Karpas-422 (cell line): ENCODE results near the gene SPRY2. TPM values are rescaled to one million over a fixed set of nuclear protein-coding genes. Genes with fewer than 3 reads are reported as not detected.

Experiments used
- DNase-seq: peaks from one replicate; pipeline ENCODE4 v3.0.0-alpha.2; 2015
- H2AFZ ChIP-seq: fragments of 200-600 bp; sonication (generic); 2 replicates; pipeline ENCODE4 v1.6.1; 2014; ENCODE audit warnings: antibody characterized with exemption, low read length, mixed read lengths
- H3K27ac ChIP-seq: fragments of 200-600 bp; sonication (generic); 2 replicates; pipeline ENCODE4 v1.5.1; 2014; ENCODE audit warnings: mild to moderate bottlenecking, low read length, moderate library complexity
- H3K27me3 ChIP-seq: fragments of 200-600 bp; sonication (generic); 2 replicates; pipeline ENCODE4 v1.6.1; 2014; ENCODE audit warnings: low read length, mixed read lengths
- H3K36me3 ChIP-seq: fragments of 200-600 bp; sonication (generic); 2 replicates; pipeline ENCODE4 v1.6.1; 2014; ENCODE audit warnings: low read length, mixed read lengths; ENCODE audit not compliant: insufficient read depth
- H3K4me1 ChIP-seq: fragments of 200-600 bp; sonication (generic); 2 replicates; pipeline ENCODE4 v1.6.1; 2014; ENCODE audit warnings: mild to moderate bottlenecking, low read length, mixed read lengths
- H3K4me2 ChIP-seq: fragments of 200-600 bp; sonication (generic); 2 replicates; pipeline ENCODE4 v1.6.1; 2014; ENCODE audit warnings: low read length, low read depth, mild to moderate bottlenecking; ENCODE audit not compliant: poor library complexity, severe bottlenecking
- H3K4me3 ChIP-seq: fragments of 200-600 bp; sonication (generic); 2 replicates; pipeline ENCODE4 v1.5.1; 2014; ENCODE audit warnings: mild to moderate bottlenecking, antibody characterized with exemption, low read length, mixed read lengths
- H3K79me2 ChIP-seq: fragments of 200-600 bp; sonication (generic); 2 replicates; pipeline ENCODE4 v1.6.1; 2014; ENCODE audit warnings: mild to moderate bottlenecking, low read length, mixed read lengths
- H3K9ac ChIP-seq: fragments of 200-600 bp; sonication (generic); 2 replicates; pipeline ENCODE4 v1.6.0; 2014; ENCODE audit warnings: low read length
- H3K9me2 ChIP-seq: fragments of 200-600 bp; sonication (generic), shearing (Covaris generic); replicated peaks from 2 replicates; pipeline ENCODE4 v1.6.0; 2014; ENCODE audit warnings: mild to moderate bottlenecking, low read length, moderate library complexity; ENCODE audit not compliant: insufficient read depth
- H3K9me3 ChIP-seq: fragments of 300-700, 200-600 bp; sonication (generic); 2 replicates; pipeline ENCODE4 v1.6.1; 2014; ENCODE audit warnings: low read length, mixed read lengths
- H4K20me1 ChIP-seq: fragments of 200-600 bp; sonication (generic); 2 replicates; pipeline ENCODE4 v1.6.1; 2014; ENCODE audit warnings: mild to moderate bottlenecking, antibody characterized with exemption, low read length, low read depth; ENCODE audit not compliant: insufficient read depth
- total RNA-seq: library from RNA; depleted of rRNA; stranded (reverse); fragments of >200 nt; shearing (Covaris generic); gene quantifications from 2 replicates; pipeline ENCODE4 v1.2.3, GENCODE V29; 2014; ENCODE audit warnings: low replicate concordance

Gene SPRY2
- total RNA-seq, 1 experiment from 2014 or later = not detected

- Histone ChIP-seq H4K20me1 (no peaks in the 10 kb centered on the region), H3K27me3 (no peaks in the 10 kb centered on the region), H3K9ac (no peak overlapping the region), H2AFZ (no peak overlapping the region), H3K36me3 (no peaks in the 10 kb centered on the region), H3K27ac (no peak overlapping the region), H3K4me1 (no peaks in the 10 kb centered on the region), H3K9me2 (no peaks in the 10 kb centered on the region; the same call in 1 of the 2 replicates), H3K4me3 (no peak overlapping the region), H3K9me3 (peaks cover 3% of the 10 kb centered on the region; the same call in 1 of the 2 replicates), H3K4me2 (no peak overlapping the region), H3K79me2 (no peaks in the 10 kb centered on the region)
- no peak for DNase-seq
These were observed 35.2 kb downstream of the SPRY2 start for GRCh38 chr13:80305737-80306136.

- DNase-seq = no peak
- H3K27me3 ChIP-seq = no peaks in the 10 kb centered on the region
- no peaks in the 10 kb centered on the region for H3K36me3 ChIP-seq
These were observed 37.6 kb downstream of the SPRY2 start for GRCh38 chr13:80303225-80303811.

DNA sequence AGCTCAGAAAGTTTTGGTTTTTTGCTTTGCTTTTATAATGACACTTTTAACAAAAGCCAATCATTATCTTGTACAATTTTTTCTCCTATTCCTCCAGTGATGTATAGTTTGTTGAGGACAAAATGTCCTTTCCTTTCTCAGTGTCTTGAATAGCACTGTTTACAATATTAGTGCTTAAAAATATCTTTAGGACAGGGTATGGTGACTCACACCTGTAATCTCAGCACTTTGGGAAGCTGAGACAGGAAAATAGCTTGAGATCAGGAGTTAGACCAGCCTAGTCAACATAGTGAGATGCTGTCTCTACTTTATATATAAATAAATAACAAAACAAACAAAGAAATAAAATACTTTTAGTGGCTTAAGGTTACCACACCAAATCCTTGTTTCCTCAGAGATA lies 41.9 kb downstream of the SPRY2 start:
- Histone ChIP-seq H3K9ac (no peak overlapping the region), H4K20me1 (no peaks in the 10 kb centered on the region), H3K9me3 (peaks cover 9% of the 10 kb centered on the region), H3K27me3 (no peaks in the 10 kb centered on the region), H3K4me1 (no peaks in the 10 kb centered on the region), H3K4me3 (no peak overlapping the region), H3K27ac (no peak overlapping the region), H3K4me2 (no peak overlapping the region), H3K9me2 (no peaks in the 10 kb centered on the region), H3K79me2 (no peaks in the 10 kb centered on the region), H2AFZ (no peak overlapping the region), H3K36me3 (no peaks in the 10 kb centered on the region)
- no peak for DNase-seq

More at GRCh38 chr13:80303225-80303811, 37.6 kb downstream of the SPRY2 start:
- no peaks in the 10 kb centered on the region; the same call in 1 of the 2 replicates for H3K9me2 ChIP-seq
- no peaks in the 10 kb centered on the region for H3K79me2 ChIP-seq
- no peak overlapping the region for H3K9ac ChIP-seq
- H3K9me3 ChIP-seq = peaks cover 9% of the 10 kb centered on the region
- H2AFZ ChIP-seq = no peak overlapping the region
- H4K20me1 ChIP-seq = no peaks in the 10 kb centered on the region
- H3K27ac ChIP-seq = no peak overlapping the region
- no peak overlapping the region for H3K4me2 ChIP-seq
- H3K4me3 ChIP-seq = no peak overlapping the region
- H3K4me1 ChIP-seq = no peaks in the 10 kb centered on the region

- no peaks in the 10 kb centered on the region for H3K79me2 ChIP-seq
- DNase-seq = no peak
- H3K4me1 ChIP-seq = no peaks in the 10 kb centered on the region
- no peak overlapping the region for H2AFZ ChIP-seq
- H3K36me3 ChIP-seq = no peaks in the 10 kb centered on the region
- H3K4me3 ChIP-seq = no peak overlapping the region
- no peaks in the 10 kb centered on the region for H3K9me2 ChIP-seq
- no peak overlapping the region for H3K4me2 ChIP-seq
- no peak overlapping the region for H3K27ac ChIP-seq
- no peaks in the 10 kb centered on the region for H3K27me3 ChIP-seq
- peaks cover 9% of the 10 kb centered on the region for H3K9me3 ChIP-seq
- no peak overlapping the region for H3K9ac ChIP-seq
- no peaks in the 10 kb centered on the region for H4K20me1 ChIP-seq
These were observed 43.4 kb downstream of the SPRY2 start for GRCh38 chr13:80297503-80297902.

- Histone ChIP-seq H3K9me2 (no peaks in the 10 kb centered on the region), H2AFZ (no peak overlapping the region), H3K4me3 (no peak overlapping the region), H3K4me2 (no peak overlapping the region), H3K36me3 (no peaks in the 10 kb centered on the region), H3K9me3 (peaks cover 9% of the 10 kb centered on the region), H3K27me3 (no peaks in the 10 kb centered on the region), H3K4me1 (no peaks in the 10 kb centered on the region), H3K27ac (no peak overlapping the region), H3K9ac (no peak overlapping the region), H3K79me2 (no peaks in the 10 kb centered on the region), H4K20me1 (no peaks in the 10 kb centered on the region)
- no peak for DNase-seq
These were observed 43.8 kb downstream of the SPRY2 start for GRCh38 chr13:80297094-80297493.

GRCh38 chr13:80296638-80297037 lies 44.3 kb downstream of the SPRY2 start:
- no peak for DNase-seq
- Histone ChIP-seq H3K4me1 (no peaks in the 10 kb centered on the region), H3K27ac (no peak overlapping the region), H2AFZ (no peak overlapping the region), H3K9me2 (no peaks in the 10 kb centered on the region), H3K9me3 (peaks cover 9% of the 10 kb centered on the region), H3K4me3 (no peak overlapping the region), H3K27me3 (no peaks in the 10 kb centered on the region), H3K36me3 (no peaks in the 10 kb centered on the region), H3K4me2 (no peak overlapping the region), H3K79me2 (no peaks in the 10 kb centered on the region), H3K9ac (no peak overlapping the region), H4K20me1 (no peaks in the 10 kb centered on the region)

DNA sequence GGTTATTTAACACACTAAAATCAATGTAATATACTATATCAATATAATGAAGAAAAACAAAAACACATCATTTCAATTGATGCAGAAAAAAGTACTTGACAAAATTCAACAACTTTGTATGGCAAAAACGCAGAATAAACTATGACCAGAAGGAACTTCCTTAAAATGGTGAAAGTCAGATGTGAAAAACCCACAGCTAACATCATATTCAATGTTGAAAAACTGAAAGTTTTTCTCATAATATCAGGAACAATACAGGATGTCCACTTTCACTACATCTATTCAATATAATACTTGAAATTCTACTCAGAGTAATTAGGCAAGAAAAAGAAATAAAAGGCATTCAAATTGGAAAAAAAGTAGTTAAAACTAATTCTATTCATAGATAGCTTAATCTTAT lies 50.3 kb downstream of the SPRY2 start:
- Histone ChIP-seq H3K27ac (no peak overlapping the region), H3K79me2 (no peaks in the 10 kb centered on the region), H3K9ac (no peak overlapping the region), H3K4me2 (no peak overlapping the region), H3K9me3 (peaks cover 10% of the 10 kb centered on the region), H4K20me1 (no peaks in the 10 kb centered on the region), H3K4me3 (no peak overlapping the region), H2AFZ (no peak overlapping the region), H3K36me3 (no peaks in the 10 kb centered on the region), H3K27me3 (no peaks in the 10 kb centered on the region), H3K9me2 (no peaks in the 10 kb centered on the region), H3K4me1 (no peaks in the 10 kb centered on the region)
- no peak for DNase-seq
